ENCODE results near the gene ETNK2. TPM values are rescaled to one million over a fixed set of nuclear protein-coding genes. Genes with fewer than 3 reads are reported as not detected.

Gene ETNK2
- total and polyA plus RNA-seq, 2 of the 4 experiments (the other 2 are of a cell fraction) = 18.9 to 26.0 TPM

GRCh38 chr1:204167730-204168129 is 15.9 kb upstream of the ETNK2 start:
- 100% methylated on average over 1 of the region's 5 CpGs; no CpG with 5 or more reads in 1 of the 2 experiments for WGBS, 2 experiments (ENCODE audit: extremely low coverage in 2 of 2, insufficient read length in 1 of 2)
- Histone ChIP-seq H2AFZ (replicated peaks; ENCODE audit: low read length, poor library complexity) (no peak overlapping the region), H3K79me1 (ENCODE audit: low read depth in 1 of 2, low read length in 2 of 2) (0 out of 4 replicates have a peak, but pooled peaks cover 0 to 3% of the 10 kb centered on the region in 2 experiments), H3K4ac (ENCODE audit: low read depth, low read length) (no peak overlapping the region), H4K5ac (ENCODE audit: low read depth, low read length) (no peak overlapping the region), H2AK9ac (replicated peaks; ENCODE audit: low read depth, low read length, poor library complexity) (no peak overlapping the region), H2BK120ac (ENCODE audit: low read depth, low read length) (no peak overlapping the region), H3K4me2 (ENCODE audit: low read depth, low read length) (no peak overlapping the region), H4K20me1 (ENCODE audit: insufficient read depth, low read length) (no peaks in the 10 kb centered on the region), H2BK15ac (ENCODE audit: low read depth, low read length) (no peak overlapping the region), H3K27me3 (ENCODE audit: control insufficient read depth, insufficient read depth, low read length) (no peaks in the 10 kb centered on the region), H3K14ac (replicated peaks; ENCODE audit: low read depth, low read length) (no peak overlapping the region), H4K91ac (ENCODE audit: insufficient read depth, low read depth, low read length) (0 out of 2 replicates have a peak overlapping the region, but pooled peaks have one; percentile 17), H3K27ac (ENCODE audit: insufficient read depth, low read length) (no peak overlapping the region), H3K4me1 (ENCODE audit: control insufficient read depth, insufficient read depth, low read length) (peaks cover 4% of the 10 kb centered on the region; the same call in 1 of the 2 replicates), H4K8ac (ENCODE audit: low read depth in 2 of 2, low read length in 2 of 2) (no peak overlapping the region), H3K36me3 (ENCODE audit: control insufficient read depth, insufficient read depth, low read length) (no peaks in the 10 kb centered on the region), H3K9ac (ENCODE audit: low read depth, low read length) (no peak overlapping the region), H3K18ac (ENCODE audit: low read depth, low read length) (no peak overlapping the region), H3K9me3 (ENCODE audit: control insufficient read depth, insufficient read depth, low read length) (no peaks in the 10 kb centered on the region; the same call in 1 of the 2 replicates), H3K4me3 (ENCODE audit: insufficient read depth, low read depth, low read length) (no peak overlapping the region), H3K9me1 (ENCODE audit: insufficient read depth, low read length) (peaks cover 6% of the 10 kb centered on the region), H2AK5ac (ENCODE audit: low read depth, low read length) (0 out of 2 replicates have a peak overlapping the region, but pooled peaks have one; percentile 26), H3K56ac (ENCODE audit: extremely low read depth, insufficient read depth, low read length) (no peak overlapping the region), H2BK20ac (ENCODE audit: low read depth, low read length) (peak overlapping the region; percentile 55; the same call in 1 of the 2 replicates), H3K23ac (ENCODE audit: low read depth, low read length) (no peak overlapping the region), H2BK5ac (ENCODE audit: low read depth, low read length, poor library complexity, severe bottlenecking) (no peak overlapping the region)
- ATAC-seq (ENCODE audit: low read depth) (no peak), DNase-seq (no peak)
- in situ Hi-C loops (cut with MboI; ENCODE audit: low sequenced_read_pairs) = loop anchor here (5.0 kb wide), 1 partner anchor 40 kb away; no protein-coding TSS in a partner anchor
- dilution Hi-C loops (cut with HindIII; ENCODE audit: low sequenced_read_pairs, unreplicated experiment) = loop anchor here (25.0 kb wide), 1 partner anchor 220 kb away; no protein-coding TSS in a partner anchor
- CTCF ChIA-PET = interaction anchor here (0.6 to 5.3 kb wide), 5 partner anchors 23 to 231 kb away, joined by 3 to 25 read pairs (median 3); no protein-coding TSS in a partner anchor
- no peak for TF ChIP-seq CHD1 (IDR thresholded peaks at IDR 0.05; ENCODE audit: low read depth, low read length)
- no peak for TF ChIP-seq RAD21 (IDR thresholded peaks at IDR 0.05; ENCODE audit: low read length)
- no peak for TF ChIP-seq FOS (IDR thresholded peaks at IDR 0.05; ENCODE audit: low read depth, low read length)
- no peak for TF ChIP-seq CEBPB (IDR thresholded peaks at IDR 0.05; ENCODE audit: low read depth, low read length)
- no peak for TF ChIP-seq MAFK (IDR thresholded peaks at IDR 0.05; ENCODE audit: low read depth, low read length)
- TF ChIP-seq SMC3 (IDR thresholded peaks at IDR 0.05; ENCODE audit: low read depth, low read length) = no peak
- TF ChIP-seq, protein P1, sequence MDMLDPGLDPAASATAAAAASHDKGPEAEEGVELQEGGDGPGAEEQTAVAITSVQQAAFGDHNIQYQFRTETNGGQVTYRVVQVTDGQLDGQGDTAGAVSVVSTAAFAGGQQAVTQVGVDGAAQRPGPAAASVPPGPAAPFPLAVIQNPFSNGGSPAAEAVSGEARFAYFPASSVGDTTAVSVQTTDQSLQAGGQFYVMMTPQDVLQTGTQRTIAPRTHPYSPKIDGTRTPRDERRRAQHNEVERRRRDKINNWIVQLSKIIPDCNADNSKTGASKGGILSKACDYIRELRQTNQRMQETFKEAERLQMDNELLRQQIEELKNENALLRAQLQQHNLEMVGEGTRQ (IDR thresholded peaks at IDR 0.05; ENCODE audit: low read depth, low read length) = no peak
- no peak for TF ChIP-seq CTCF (conservative IDR thresholded peaks at IDR 0.05; ENCODE audit: low read depth, low read length)
- TF ChIP-seq RFX5 (IDR thresholded peaks at IDR 0.05; ENCODE audit: low read depth, low read length) = no peak
- TF ChIP-seq POLR2A (IDR thresholded peaks at IDR 0.05; ENCODE audit: low read depth, low read length) = no peak
- no peak for TF ChIP-seq NFE2L2 (IDR thresholded peaks at IDR 0.05; ENCODE audit: low read depth, low read length)
- TF ChIP-seq MAZ (IDR thresholded peaks at IDR 0.05; ENCODE audit: borderline replicate concordance, low read depth, low read length) = no peak
- POLR2A ChIA-PET (ENCODE audit: unreplicated experiment) = interaction anchor here (0.6 kb wide), 1 partner anchor 92 kb away, joined by 3 read pairs; no protein-coding TSS in a partner anchor
- intact Hi-C loops (cut with micrococcal nuclease) = no loop called here
- BruUV-seq (replicated peaks) = no TSS peak
